GM20431 (cell line): ENCODE data around the gene TFCP2L1.

Experiments used
- in situ Hi-C: fragments of 300-500 bp; cut with MseI, MboI; formaldehyde crosslinking; loops from one replicate; pipeline ENCODE4 v1.15.0; 2020; ENCODE audit warnings: low sequenced_read_pairs; ENCODE audit not compliant: unreplicated experiment

Gene TFCP2L1

DNA sequence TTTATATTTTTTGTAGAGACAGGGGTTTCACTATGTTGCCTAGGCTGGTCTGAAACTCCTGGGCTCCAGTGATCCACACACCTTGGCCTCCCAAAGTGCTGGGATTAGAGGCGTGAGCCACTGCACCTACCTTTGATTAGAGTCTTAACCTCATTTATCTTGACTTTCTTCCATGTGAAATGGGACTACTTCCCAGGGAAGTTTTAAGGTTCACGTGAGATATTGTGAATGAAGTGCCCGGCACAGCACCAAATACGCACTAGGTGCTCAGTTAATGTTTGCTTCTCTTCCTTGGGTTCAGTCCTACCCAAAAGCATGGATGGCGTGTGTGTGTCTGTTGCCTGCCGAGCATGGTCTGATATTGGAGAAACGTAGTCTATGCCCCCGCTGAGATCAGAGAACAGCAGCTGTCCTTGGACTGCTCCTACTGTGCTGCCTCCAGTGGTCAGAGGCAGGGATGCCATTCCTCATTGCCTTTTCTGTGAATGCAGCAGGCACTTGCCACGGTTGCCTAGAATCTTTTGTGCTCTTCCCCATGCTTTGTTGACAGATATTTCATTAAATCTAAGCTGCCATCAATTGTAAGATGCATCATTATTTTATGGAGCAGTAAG lies 12.3 kb upstream of the TFCP2L1 start:
- in situ Hi-C loops = no loop called here

DNA sequence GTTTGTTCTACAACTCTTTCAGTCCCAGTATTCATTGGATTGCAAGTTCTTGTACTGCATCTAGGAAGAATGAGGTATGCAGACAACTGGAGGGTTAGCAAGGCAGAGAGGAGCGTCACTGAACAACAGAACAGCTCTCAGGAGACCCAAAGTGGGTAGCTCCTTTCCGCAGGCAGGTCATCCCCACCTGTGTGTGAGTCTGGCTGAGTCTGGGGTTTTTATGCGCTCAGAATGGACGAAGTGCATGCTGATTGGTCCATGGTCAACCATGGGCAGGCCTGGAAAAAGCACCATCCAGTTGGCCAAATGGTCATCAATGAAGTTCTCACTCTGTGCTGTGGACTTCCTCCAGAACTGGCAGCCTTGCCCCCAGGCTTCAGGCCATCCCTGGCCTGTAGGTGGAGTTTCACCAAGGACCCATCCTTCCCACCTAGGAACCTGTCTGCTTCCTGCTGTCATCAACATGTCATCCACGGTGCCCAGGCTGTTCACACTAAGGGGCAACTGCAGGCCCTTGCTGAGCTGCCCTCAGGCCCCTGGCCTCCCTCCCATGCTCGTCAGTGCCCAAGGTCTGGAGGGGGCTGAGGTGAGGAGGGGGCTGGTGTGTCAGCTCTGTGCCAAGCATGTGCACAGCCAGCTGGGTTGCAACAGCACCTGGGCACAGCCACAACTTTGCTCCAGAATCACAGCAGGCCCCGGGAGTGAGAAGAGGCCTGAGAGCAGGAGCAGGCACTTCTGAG lies 11.1 kb upstream of the TFCP2L1 start:
- in situ Hi-C loops = no loop called here

DNA sequence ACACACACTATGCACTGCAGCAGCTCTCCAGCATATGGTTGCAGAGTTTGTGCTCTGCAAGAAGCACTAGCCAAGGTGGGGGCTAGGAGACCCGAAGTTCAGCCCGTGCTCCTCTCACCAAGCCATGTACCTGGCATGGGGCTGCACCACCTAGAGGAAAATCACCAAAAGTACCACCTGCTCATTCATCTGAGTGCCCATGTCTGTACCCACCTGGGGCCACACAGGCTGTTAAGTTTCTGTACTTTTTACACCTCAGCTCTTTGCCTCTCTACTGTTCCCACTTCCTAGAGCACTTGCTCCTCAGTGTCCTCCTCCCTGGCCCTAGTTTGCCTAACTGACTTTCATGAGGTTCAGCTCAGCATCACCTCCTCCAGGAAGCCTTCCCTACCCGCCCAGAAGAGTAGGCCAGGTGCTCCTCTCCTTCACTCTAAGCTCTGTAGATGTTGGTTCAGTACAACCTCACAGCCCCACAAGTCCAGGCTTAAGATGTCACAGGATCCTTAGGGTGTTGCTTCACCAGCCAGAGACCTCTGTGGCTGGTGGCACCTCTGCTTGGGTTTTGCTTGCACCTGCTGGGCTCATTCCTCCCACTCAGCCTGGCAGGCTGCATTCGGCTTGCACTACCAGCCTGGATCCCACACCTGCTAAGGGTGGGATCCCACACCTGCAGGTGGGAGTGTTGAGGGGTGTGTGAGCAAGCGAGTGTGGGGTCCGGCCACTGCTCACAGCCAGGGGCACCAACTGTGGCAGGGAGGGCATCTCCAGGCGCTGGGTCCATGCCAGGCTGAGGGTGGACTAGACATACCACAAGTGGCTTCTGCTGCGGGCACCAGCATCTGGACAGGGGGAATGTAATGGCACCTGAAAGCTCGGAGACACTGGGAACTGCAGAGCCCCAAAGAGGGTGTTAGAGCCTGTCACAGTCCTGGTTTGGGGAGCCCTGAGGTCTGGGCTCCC lies 10.2 kb upstream of the TFCP2L1 start:
- in situ Hi-C loops = no loop called here

DNA sequence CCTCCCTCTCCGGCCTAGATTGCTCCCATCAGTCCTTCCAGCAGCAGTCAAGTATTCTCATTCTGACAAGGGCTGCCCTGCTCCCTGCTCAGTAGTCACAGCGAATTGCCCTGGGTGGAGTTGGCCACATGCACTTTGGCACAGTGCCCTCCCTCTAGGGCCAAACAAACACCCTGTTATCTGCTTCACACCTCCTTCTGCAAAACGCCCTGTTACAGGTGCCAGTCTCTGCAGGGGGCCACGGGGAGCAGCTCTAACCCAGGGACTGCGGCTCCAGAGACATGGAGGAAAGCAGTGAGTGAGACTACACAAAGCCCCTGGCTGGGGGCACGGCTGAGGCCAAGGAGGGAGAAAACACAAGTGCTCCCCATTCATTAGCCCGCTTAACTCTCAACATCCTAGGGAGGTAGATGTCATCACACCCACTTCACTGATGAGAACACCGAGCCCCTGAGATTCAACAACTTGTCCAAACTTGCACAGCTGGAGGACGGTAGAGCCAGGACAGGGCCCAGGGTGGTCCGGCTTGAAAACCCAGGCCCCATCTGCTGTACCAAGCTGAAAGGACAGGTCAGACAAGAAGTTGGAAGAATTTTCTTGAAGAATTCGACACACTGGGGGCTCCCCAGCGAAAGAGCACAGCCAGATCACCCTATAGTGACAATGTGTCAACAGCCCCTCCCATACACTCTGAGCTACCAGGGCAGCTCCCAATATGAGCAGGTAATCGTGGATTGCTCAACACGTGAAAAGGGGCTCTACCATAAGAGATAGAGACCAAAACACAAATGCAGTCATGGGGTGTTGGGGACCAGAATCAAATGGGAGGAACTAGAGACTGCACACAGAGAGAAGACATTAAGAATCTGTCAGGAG lies 8.7 kb upstream of the TFCP2L1 start:
- in situ Hi-C loops = no loop called here

DNA sequence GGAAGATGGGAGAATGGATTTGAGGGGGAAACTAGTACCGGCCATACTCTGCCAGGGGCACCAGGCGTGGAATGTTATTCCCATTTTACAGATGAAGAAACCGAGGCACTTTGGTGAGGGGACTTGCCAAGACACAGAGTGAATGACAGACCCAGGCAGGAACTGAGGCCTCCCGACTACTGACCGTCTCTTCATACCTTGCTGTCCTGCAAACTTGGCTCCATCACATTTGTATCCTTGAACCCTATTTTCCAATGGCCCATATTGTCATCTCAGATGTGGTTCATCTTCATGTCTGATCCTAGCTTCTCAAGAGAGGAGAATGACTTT lies 6.2 kb upstream of the TFCP2L1 start:
- in situ Hi-C loops = no loop called here

DNA sequence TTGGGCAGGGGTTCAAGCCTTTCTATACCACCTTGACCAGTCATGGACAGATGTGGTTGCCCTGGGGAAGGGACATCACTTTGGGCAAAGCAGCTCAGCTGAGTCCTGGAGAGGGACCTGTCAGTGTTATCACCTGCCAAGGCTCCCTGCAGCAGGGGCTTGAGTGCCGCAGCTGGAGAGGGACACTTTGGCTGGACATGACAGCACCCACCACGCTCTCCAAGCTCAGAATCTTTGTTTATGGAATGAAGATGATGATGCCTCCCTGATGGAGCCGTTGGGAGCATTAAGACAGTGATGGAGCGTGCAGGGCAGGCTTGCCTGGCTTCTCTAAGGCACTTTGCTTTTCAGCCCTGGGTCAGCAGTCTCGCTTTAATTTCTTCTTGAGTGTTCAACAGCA lies 4.3 kb upstream of the TFCP2L1 start:
- in situ Hi-C loops = no loop called here

DNA sequence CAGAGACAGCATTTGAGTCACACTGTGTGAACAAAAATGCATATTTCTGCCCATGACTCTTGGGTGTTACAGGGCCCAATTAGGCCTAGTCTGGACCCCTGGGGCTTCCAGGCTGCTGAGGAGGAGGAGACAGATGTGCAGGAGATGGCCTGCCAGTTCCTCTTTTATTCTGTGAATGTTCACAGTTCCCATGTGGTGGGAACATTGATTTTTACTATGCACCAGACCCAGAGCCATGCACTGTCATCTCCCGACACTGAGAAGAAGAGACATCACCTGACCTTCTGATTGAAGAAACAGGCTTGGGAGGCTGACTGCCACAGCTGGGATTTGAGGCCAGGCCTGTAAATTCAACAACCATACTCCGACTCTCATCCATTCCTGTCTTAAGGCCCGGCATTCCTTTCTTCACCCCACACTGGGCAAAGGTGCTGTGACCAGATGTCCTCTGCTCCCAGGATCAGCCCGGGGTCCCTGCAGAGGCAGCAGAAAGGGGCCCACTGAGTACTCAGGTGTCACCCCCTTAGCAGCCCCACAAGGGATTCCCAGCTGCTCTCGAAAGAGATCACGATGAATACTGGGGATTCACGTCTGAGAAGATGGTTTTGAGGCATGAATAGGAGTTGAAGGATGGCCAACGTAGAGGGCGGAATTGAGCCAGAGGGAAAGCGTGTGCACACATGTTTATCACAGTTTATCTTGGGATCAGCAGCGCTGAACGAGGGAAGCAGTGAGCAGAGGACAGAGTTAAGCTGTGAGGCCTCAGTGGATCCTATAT lies 3.6 kb upstream of the TFCP2L1 start:
- in situ Hi-C loops = no loop called here

DNA sequence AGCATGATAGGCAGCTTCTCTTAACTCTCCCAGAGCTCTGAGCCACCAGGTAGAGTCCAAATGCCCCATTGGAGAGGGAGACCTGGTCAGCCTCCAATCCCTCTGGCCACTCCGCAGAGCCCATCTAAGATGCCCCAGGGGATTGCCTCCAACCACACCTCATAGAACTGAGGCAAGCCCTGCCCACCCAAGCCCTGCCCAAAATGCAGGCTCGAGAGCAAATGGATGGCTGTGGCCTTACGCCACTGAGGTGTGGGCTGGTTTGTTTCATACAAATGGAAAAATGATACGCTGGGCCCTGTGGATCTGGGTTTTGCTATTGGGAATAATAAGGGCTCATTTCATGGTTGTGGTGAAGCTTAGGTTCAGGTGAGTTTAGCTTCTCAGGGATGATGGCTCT lies 3.0 kb upstream of the TFCP2L1 start:
- in situ Hi-C loops = no loop called here

DNA sequence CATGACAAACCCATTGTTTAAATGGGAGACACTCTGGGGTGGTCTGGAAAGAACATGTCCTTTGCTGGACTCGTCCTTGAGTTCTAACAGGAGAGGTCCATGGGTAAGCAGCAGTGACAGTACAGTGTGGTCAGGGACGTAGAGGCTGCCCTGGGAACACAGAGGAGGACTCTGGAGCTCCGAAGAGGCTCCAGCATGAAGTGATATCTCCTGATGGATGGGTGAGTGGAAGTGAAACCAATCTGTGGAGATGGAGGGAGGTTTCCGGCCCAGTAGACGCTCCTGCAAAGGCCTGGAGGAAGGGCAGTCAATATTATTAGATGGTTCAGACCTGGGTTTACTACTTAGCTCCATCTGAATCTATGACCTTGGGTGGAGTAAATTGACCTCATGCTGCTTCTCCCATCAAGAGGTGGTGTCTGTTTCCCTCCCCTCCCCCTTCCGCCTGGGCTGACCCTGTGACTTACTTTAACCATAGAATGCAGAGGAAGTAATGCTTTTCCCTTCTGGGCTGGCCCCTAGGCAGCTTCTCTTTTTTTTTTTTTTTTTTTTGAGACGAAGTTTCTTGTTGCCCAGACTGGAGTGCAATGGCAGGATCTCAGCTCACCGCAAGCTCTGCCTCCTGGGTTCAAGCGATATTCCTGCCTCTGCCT lies 2.3 kb upstream of the TFCP2L1 start:
- in situ Hi-C loops = no loop called here

DNA sequence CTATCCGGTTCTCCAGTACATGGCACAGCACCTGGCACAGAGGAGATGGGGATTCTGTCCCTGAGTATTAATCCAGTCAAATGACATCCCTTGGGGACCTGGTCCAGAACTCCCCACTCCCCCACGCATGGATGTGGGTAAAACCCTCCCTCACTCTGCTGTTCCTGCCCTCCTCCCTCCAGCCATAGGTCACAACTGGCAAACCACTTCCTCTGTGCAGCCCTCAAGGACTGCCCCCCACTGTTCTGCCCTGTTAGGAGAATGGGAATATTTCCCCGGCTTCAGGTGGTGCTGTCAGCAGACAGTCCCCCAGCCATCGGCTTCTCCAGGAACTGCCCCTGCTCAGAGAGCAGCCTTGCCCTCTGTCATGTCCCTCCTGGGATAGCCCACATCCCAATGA lies 1.5 kb upstream of the TFCP2L1 start:
- in situ Hi-C loops = no loop called here

DNA sequence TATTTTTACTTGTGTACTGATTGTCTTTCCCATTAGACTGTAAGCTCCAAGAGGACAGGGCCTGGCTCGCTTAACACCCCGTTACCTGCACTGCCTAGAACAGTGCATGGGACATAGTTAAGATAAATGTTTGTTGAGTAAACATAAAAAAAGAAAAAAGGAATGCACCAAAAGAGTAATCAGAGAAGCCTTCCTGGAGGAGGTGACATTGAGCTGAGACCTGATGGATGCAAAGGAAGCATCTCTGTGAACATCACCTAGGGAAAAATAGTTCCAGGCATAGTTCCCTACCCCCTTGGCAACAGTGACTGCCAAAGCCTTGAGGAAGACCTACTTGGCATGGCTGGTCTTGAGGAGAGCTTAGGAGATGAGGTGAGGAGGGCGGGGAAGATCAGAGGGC lies 924 bp upstream of the TFCP2L1 start:
- in situ Hi-C loops = no loop called here

DNA sequence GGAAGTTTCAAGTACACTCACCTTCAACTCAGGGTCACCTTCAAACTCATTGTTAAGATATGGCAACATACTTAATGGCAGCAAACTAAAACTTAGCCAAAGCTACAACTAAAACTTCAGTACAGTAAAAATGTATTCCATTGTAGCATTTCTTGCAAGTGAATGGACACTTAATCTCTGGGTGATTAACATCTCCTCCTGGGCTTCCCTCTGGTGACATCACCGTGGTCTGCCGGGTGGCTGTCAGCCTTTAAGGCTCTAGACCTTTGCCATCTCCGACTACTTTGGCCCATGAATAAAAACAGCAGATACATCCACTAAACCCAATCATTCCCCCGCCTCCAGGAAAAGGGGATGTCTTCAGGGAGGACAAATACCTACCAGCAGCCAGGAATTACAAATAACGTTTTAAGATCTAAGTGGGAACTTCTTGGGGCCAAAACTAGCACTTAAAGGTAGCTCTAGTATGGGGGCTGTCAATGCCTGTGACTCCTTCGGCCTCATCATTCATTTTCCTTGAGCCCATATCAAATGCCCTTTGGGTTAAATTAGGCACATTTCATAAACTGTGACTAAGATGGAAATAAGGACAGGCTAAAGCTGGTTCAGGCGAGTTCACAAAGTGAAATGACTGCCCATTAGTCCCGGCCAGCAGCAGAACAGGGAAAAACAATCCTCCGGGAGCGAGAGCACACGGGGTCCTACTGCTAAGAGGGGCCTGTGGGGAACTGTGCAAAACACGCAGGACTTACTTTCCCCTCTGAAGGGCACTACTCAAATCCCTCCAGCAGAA lies 1.1 kb downstream of the TFCP2L1 start:
- in situ Hi-C loops = no loop called here

DNA sequence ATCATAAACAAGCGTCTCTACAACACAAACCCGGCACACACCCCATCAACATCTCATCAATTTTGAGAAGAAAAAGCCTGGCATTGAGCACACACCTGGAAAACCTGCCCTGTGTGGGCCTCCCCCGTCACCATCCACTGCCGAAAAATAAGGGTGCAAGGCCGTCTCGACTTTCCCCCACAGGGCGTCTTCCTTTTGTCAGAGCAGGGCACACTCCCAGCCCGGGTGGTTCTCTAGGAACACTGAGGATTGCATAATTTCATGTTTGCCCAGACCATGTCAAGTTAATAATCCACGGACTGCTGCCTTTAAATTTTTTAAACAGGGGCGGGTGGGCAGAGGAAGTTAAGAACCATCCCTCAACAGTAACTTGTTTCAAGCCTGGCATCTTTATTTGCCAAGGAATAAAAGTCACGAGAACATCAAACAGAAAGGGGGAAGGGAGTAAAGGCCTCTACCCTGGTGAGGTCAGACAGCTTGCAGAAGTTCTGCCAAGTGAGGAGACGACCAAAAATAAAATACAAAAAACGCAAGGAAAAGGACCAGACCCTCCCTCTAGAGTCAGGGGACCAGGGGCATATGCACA lies 2.1 kb downstream of the TFCP2L1 start:
- in situ Hi-C loops = no loop called here

DNA sequence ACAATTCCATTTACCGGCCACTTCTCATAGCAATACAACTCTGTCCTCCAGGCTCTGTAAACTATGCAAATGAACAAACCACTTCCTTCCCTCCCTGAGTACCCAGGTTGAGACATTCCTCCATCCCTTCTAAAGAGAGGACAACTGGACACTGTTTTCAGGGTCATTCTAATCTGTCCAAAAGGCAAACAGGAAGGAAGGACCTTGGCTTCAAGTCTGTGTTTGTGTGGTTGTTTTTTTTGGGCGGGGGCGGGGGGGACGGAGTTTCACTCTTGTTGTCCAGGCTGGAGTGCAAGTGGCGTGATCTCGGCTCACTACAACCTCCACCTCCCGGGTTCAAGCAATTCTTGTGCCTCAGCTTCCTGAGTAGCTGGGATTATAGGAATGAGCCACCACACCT lies 3.3 kb downstream of the TFCP2L1 start:
- in situ Hi-C loops = no loop called here

DNA sequence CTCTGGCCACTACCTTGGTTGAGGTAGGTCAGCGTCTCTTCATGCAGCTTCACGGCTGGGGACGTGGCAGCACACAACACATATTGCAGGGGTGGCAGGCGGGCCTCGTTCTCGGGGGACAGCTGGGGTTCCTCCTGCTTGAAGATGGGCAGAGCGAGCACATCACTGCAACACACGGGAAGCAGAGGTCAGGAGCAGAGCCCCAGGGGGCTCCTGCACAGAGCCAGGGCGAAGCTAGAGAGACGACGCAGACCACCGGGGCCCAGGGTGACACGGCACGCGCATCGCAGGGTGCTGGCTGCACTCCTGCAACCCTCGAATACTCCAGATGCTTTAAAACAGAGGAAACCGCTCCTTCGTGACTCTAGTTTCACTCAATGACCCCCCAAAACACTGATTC lies 3.9 kb downstream of the TFCP2L1 start:
- in situ Hi-C loops = no loop called here

DNA sequence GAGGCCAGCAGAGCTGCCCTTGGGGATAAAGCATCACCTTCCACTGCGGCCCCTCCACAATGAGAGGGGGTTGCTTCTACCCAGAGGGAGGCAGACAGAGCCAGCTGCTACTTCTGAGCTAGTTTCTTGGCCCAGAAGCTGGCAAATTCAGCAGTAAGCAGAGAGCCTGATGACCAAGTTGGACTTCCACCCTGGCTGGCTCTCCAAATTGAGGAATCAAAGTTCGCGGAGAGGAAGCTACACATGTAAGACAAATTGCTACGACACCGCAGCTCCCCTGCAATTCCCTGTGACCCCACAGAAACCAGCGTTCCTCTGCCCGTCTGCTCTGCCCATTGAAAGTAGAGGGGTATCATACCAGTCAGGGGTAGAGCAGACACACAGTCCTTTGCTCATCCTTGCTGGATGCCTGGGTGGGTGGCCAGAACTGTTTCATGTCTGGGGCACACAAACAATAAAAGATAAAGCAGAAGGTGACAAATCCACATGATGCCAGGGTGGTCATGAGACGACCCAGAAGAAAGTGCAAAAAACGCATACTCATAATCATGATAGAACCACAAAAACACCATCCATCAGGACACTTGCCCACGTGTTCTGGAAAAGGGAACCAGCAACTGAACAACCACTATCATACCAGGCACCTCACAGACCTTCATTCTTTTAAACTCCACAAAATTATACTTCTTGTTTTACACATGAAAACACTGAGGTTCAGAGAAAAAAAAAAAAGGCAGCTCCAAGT lies 5.4 kb downstream of the TFCP2L1 start:
- in situ Hi-C loops = no loop called here

DNA sequence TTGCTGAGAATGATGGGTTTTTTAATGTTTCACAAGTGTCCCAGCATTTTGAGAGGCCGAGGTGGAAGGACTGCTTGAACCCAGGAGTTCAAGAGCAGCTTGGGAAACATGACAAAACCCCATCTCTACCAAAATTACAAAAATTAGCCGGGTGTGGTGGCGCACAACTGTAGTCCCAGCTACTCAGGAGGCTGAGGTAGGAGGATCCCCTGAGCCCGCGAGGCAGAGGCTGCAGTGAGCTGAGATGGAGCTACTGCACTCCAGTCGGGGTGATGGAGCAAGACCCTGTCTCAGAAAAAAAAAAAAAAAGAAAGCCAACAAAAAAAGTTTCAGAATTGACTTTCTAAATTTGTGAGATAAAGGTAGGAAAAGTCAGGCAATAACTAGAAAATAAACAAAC lies 8.7 kb downstream of the TFCP2L1 start:
- in situ Hi-C loops = no loop called here
